ENCODE data around the gene ZNF20. TPM values are rescaled to one million over a fixed set of nuclear protein-coding genes. Genes with fewer than 3 reads are reported as not detected.
A peak's percentile ranks its signal among the peaks of the same experiment; 100 is the strongest.

The ZNF20 gene
- total and polyA plus RNA-seq, 10 of the 15 experiments (the other 5 are each of a cell fraction or from before 2014, with no cell fraction given) = 2.0 to 5.1 (median 2.6) TPM

GRCh38 chr19:12090807-12091206 is 49.3 kb downstream of the ZNF20 start:
- POLR2A ChIA-PET = interaction anchor here (1.0 kb wide), 1 partner anchor 50 kb away, joined by 4 read pairs; the partner anchor contains the start of gene ZNF20
- FAIRE-seq (no peak), ATAC-seq (peak; percentile 52), DNase-seq (ENCODE audit: low read depth, low spot score) (peak; percentile 11)
- Histone ChIP-seq H3K9me3 (replicated peaks; ENCODE audit: control insufficient read depth, insufficient read depth, low read length) (peaks cover 4% of the 10 kb centered on the region; the same call in 2 of the 3 replicates), H4K20me1 (ENCODE audit: control insufficient read depth, insufficient read depth) (no peaks in the 10 kb centered on the region), H3K4me1 (ENCODE audit: control insufficient read depth, insufficient read depth, low read length) (no peaks in the 10 kb centered on the region), H3K9ac (ENCODE audit: control insufficient read depth, insufficient read depth, low read length) (no peak overlapping the region), H3K27me3 (replicated peaks in 1 of 2; ENCODE audit: control insufficient read depth in 2 of 2, insufficient read depth in 2 of 2, low read length in 1 of 2) (no peaks in the 10 kb centered on the region), H3K27ac (ENCODE audit: control insufficient read depth, insufficient read depth) (no peak overlapping the region), H2AFZ (ENCODE audit: control insufficient read depth, low read depth, low read length) (no peak overlapping the region), H3K4me3 (no peak overlapping the region), H3K36me3 (ENCODE audit: control insufficient read depth in 2 of 2, insufficient read depth in 2 of 2, low read length in 1 of 2) (no peaks in the 10 kb centered on the region), H3K4me2 (ENCODE audit: control insufficient read depth, insufficient read depth) (no peak overlapping the region), H3K79me2 (ENCODE audit: control insufficient read depth, insufficient read depth, low read length) (no peaks in the 10 kb centered on the region)
- BruUV-seq (replicated peaks) = no TSS peak
- intact Hi-C loops (cut with micrococcal nuclease; ENCODE audit: unreplicated experiment) = loop anchor here (2.0 kb wide), 1 partner anchor 50 kb away; the partner anchor contains the start of gene ZNF20
- RAD21 ChIA-PET (ENCODE audit: unreplicated experiment) = interaction anchor here (1.0 to 1.4 kb wide), 4 partner anchors 50 to 242 kb away, joined by 3 to 18 read pairs (median 5); partner anchors contain the start of genes ZNF20 and ZNF700
- 41% methylated on average over 5 of the region's 5 CpGs for WGBS (ENCODE audit: insufficient coverage, insufficient replicate concordance, low lambda C conversion rate, missing lambda C conversion rate)
- SMC1A ChIA-PET (ENCODE audit: uncharacterized antibody, unreplicated experiment) = interaction anchor here (0.6 to 2.6 kb wide), 8 partner anchors 12 to 166 kb away, joined by 3 to 20 read pairs (median 4); partner anchors contain the start of genes ZNF20 and ZNF700
- TF ChIP-seq RAD21 (IDR thresholded peaks at IDR 0.05; ENCODE audit: insufficient read depth, low read depth, low read length) (peak; percentile 73), CEBPB (IDR thresholded peaks at IDR 0.05; ENCODE audit: borderline replicate concordance in 1 of 2, low read depth in 2 of 2, low read length in 2 of 2) (no peak), SMC3 (IDR thresholded peaks at IDR 0.05; ENCODE audit: borderline replicate concordance, low read length) (peak; percentile 69), EP300 (IDR thresholded peaks at IDR 0.05; ENCODE audit: borderline replicate concordance in 1 of 2, control insufficient read depth in 1 of 2, low read depth in 2 of 2, low read length in 2 of 2) (no peak), YY1 (IDR thresholded peaks at IDR 0.05; ENCODE audit: low read depth, low read length) (0 out of 2 replicates have a peak, but pooled peaks have one; percentile 22), CTCF (IDR thresholded peaks at IDR 0.05 in 2 of 3, conservative IDR thresholded peaks at IDR 0.05 in 1 of 3; ENCODE audit: control insufficient read depth in 2 of 3, extremely low read depth in 1 of 3, insufficient read depth in 1 of 3, low read depth in 3 of 3, low read length in 3 of 3) (peak; percentile 49 to 60 (median 55)), ZZZ3 (IDR thresholded peaks at IDR 0.05; ENCODE audit: control insufficient read depth, insufficient read length, low read depth) (no peak)
- CTCF ChIA-PET = interaction anchor here (0.6 to 4.1 kb wide), 22 partner anchors 10 to 472 kb away, joined by 3 to 33 read pairs (median 4); partner anchors contain the start of genes ZNF136, ZNF20 and ZNF700
- in situ Hi-C loops (cut with MboI) = no loop called here

Measured in GM12878 (cell line).